HG03095 (cell line): Measurements from ENCODE around the gene CPNE2.
"Not testable (repeated sequence)": the region's sequence is repeated elsewhere in the genome, so short reads cannot be mapped to it uniquely, and the experiment has no call there.

ENCODE experiments used
- ATAC-seq: cut with Tn5 transposase; IDR thresholded peaks from one replicate; pipeline ENCODE4 v1.9.1; 2021; ENCODE audit warnings: moderate library complexity; ENCODE audit not compliant: unreplicated experiment

Gene CPNE2

DNA sequence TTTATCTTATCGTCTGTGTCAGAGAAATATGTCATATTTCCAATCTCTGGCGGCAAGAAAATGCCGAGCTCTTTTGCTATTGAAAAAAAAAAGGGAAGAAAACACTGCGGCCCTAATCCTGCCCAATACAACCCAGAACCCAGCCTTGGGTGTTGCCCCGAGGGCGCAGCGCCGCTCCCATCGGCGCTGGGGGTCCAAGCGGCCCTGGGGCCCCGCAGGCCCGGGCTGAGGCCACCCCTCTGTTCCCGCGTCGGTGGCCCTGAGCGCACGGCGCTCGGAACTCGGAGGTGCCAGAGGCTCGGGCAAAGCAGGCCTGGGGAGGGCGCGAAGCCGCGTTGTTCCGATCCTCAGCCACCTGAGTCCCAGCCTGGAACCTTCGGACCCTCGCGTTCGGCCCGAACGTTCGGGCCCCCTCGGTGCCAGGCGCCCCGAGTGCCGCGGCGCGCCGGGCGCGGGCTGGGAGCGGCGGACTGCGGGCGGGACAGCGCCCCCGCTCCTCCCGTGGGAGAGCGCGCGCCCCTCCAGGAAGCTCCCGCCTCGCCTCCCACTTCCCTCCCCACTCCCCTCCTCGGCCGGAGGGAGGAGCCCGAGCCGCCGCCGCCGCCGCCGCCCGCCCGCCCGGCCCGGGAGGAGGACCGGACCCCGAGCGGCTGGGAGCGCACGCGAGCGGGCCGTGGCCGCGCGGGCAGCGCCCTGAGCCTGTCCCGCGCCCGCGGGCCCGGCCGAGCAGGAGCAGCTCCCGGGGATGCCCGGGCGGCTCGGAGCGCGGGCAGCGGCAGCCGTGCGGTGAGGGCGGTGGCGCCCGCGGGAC is at the start of gene CPNE2:
TSS of gene CPNE2 (plus strand) at position 609 of the 811 bp plus-strand sequence. CDS start 18,160 bp downstream, outside the sequence.
- ATAC-seq = no peak

DNA sequence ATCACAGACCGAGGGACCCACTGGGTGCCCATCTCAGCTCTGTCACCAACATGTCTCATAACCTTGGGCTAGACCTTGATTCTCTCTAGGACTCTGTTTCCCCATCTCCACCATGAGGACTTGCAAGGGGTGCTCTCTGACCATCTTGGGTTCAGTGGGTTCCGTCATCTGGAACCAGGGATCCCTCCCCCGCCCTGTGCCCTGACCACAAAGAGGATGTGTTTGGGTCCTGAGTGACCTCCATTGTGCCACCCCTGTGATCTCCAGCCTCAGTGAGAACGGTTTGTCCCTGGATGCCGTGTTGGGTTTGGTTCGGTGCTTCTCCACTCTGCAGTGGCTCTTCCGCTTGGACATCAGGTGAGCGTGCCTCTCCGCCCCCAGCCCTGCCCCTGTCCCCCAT is 49.1 kb upstream of the CPNE2 start:
- no peak for ATAC-seq

DNA sequence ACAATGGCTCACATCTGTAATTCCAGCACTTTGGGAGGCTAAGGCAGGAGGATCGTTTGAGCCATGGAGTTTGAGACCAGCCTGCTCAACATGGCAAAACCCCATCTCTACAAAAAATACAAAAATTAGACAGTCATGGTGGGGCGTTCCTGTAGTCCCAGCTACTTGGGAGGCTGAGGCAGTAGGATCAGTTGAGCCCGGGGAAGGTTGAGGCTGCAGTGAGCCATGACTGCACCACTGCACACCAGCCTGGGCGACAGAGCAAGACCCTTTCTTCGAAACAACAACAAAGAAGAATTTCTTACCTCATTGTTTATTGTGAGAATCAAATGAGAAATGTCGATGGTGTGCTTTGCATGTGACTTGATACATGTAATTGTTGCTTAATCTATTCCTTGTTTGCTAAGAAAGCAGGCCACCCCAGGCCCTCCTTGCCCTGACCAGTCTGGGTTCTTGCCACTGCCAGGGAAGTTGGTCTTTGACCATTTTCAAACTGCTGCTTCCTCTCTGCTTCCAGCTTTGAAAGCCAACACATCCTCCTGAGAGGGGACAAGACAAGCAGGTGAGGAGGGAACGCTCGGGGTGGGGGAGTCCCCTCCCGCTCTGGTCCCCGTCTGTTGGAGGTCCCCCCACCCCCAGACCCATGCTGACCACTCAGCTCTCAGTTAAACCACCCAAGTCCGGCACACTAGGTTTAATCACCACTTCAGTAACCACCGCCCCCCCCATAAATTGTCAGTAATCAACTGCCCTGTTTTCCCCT is 47.3 kb upstream of the CPNE2 start:
- no peak for ATAC-seq

DNA sequence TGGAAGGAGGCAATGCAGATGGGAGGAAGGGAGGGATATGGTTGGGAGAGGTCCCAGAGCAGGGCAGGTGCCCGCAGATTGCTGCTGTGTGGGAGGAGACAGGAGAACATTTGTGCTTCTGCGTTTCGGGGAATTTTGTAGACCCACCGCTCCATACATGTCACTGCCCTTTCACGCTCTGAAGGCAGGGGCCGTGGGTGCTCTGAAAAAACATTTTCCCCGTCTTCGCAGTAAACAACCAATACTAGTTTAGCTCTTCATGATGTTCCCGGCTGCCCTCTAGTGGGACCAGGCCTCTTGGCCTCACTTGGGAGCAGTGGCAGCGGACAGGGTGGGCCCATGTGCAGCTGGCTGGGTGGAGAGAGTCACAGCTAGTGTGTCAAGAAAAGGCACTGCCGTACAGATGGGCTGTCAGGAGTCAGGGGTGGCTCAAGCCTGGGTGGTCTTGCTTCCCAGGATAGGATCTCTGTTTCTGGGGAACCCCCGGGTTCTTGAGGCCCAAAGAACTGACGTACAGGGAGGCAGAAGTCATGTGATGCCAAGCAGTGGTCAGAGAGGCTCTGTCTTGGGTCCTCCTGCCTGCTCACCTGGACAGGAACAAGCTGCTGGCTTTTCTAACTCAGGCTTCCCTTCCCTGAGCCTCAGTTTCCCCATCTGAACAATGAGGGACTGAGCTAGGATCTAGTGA is 46.5 kb upstream of the CPNE2 start:
- ATAC-seq = no peak

DNA sequence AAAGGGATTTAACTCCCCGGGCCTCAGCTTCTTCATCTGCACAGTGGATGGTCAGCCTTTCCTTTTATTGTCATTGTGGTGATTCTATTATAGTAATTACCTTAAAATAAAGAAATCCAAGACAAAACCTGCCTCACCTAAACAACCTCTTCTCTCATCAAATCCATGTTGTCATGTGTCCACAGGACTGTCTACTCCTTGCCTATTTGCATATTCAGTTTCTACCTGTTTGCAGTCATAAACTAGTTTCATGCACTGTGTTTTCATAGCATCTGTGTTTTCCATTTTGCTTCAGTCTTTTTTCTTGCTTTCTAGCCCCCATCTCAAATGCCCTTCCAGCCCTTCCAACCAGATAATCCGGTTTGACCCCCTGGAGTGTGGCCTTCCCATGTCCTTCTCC is 44.3 kb upstream of the CPNE2 start:
- ATAC-seq = no peak

DNA sequence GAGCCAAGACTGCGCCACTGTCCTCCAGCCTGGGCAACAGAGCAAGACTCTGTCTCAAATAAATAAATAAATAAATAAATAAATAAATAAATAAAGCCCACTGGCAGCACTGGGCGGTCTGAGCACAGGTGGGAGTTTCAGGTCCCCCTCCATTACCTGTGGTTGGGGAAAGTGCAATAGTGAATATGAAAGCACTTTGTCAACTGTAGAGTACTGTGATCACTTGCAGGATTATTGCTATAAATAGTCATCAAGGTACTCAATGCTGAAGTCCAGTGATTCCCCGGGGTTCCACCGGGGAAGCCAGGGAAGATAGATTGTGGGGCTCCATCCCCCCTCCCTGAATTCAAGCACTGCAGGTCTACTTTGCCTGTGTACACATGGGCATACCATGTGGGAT is 42.7 kb upstream of the CPNE2 start:
- ATAC-seq = peak; percentile 57

DNA sequence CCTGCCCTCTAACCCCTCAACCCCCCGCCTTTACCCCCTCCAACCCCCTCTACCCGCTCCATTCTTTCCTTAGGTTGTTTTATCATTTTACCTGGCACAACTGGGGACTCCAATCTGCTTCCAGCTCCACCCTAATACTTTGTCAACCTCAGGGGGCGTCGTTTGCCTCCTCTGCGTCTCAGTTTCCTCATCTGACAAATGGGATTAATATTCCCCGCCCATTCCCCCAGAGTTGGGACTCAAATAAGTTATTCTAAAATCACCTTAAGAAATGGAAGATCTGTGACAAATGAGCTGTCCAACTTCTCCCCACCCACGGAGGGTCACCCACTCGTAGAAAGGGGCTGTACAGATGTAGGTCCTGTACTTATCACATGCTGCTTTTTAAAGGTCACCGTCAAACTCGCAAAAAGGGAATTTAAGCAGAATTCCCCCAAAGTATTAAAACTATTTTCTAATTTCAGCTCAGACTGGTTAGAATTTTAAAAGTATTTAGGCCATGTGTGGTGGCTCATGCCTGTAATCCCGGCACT is 40.6 kb upstream of the CPNE2 start:
- ATAC-seq = no peak

DNA sequence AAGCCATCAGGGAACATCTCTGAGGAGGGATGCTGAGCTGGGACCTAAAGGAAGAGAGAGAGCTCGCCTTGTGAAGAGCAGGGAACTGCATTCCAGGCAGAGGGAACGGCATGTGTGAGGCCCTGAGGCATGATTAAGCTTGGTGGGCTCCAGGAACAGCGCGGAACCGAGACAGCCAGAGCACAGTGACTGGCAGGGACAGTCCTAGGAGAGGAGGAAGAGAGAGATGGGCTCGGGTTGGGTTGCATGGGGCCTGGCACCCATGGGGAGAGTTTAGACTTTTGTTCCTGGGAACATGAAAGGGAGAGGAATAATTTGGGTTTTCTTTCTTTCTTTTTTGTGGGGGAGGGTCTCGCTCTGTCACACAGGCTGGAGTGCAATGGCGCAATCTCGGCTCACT is 39.2 kb upstream of the CPNE2 start:
- no peak for ATAC-seq

DNA sequence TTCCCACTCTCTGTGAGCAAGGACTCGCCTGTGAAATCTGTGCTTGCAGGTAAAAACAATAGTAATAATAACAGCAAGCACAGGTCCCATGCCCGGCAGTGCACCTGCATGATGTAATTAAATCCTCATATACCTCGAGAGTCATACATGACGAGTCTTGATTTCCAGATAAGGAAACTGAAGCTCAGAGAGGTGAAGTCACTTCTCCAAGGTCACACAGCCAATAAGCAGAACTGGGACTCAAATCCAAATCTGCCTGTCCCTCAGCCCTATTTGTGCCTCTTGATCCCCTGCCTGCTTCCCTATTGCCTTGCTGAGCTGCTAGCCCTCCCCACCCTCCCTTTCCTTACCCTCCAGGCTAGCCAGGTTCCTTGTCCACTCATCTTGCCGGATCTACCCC is 38.0 kb upstream of the CPNE2 start:
- no peak for ATAC-seq

DNA sequence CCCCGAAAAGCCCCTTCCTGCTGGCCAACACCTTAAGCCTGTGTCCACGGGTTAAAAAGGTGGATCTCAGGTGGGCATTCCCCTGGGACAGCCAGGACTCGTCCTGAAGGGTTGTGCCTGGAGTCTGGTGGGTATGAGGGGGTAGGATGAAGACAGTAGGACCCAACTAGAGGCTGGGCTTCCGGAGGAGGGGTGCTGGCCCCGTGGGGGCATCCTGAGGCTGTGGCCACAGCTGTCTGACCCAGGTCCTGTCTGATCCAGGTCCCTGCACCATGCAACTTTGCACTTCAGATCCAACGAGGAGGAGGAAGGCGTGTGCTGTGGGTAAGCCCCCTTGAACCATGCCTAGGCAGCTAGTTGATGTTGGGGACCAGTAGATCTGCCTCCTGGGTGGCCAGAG is 37.6 kb upstream of the CPNE2 start:
- ATAC-seq = no peak

DNA sequence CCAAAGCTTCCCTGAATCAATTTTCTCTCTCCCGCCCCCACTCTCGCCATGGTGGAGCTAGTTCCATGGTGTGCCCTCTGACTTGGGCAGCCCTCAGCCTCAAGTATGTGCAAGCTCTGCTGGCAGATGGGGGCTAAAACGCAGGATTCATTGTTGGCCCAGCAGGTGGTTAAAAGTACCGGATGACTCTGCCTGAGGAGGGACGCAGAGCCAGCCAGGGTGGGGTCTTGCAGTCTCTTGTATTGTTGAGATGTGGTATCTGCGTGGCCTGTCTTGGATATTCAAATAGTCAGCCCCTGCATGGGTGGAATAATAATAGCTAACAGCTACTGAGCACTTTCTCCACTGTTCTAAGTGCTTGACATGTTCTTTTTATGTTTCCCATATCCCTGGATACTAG is 36.7 kb upstream of the CPNE2 start:
- no peak for ATAC-seq

DNA sequence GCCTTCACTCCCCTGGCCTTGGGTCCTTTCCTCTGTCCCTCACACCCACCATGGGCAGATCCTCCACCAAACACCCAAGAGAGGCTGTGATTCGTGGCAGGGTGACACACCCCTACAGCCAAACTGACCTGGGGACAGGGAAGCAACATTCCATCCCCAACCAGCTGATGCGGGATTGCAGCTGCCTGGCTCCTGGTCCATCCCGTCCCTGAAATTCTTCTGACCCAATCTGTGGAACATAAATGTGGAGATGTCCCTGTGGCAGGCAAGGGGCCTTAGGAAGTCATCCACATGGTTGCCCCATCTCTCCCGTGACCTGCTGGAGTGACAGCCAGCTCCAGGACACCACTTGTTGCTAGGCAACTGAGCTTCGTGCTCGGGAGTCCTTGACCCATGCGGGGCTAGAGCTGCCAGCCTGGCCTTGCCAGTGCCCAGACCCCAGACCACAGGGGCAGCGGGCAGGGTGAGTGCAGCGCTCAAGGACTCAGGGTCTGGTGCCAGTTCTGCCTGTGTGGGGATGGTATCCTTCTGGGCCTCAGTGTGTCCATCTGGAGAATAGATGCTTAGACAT is 34.0 kb upstream of the CPNE2 start:
- ATAC-seq = no peak

DNA sequence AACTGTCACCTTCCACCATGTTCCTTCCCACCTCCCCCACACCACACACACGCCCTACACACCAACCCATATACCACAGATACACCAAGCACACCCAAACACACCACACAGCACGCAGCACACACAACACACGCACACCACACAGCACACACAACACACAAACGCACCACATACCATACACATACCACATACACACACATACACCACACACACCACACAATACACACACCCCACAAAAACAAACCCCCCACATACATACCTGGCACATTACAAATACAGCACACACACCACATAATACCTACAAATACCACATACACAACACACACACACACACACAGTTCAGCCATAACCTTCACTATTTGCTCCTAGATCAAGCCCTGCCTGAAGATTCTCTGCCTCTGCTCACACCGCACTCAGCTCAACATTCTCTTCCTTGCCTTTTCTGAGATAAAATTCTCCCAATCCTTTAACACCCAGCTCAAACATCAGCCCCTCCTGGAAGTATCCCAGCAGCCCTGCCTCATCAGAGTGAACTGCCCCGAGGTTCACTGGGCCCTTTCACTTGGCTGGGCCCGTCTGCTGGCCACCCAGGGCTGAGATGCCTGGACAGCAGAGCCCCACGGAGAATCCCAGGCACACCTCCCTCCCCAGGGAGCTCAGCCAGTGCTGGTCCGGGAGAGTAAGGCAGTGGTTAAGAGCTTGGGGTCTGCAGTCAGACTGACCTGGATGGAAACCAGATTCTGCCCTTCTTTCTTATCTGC is 31.9 kb upstream of the CPNE2 start:
- no peak for ATAC-seq

DNA sequence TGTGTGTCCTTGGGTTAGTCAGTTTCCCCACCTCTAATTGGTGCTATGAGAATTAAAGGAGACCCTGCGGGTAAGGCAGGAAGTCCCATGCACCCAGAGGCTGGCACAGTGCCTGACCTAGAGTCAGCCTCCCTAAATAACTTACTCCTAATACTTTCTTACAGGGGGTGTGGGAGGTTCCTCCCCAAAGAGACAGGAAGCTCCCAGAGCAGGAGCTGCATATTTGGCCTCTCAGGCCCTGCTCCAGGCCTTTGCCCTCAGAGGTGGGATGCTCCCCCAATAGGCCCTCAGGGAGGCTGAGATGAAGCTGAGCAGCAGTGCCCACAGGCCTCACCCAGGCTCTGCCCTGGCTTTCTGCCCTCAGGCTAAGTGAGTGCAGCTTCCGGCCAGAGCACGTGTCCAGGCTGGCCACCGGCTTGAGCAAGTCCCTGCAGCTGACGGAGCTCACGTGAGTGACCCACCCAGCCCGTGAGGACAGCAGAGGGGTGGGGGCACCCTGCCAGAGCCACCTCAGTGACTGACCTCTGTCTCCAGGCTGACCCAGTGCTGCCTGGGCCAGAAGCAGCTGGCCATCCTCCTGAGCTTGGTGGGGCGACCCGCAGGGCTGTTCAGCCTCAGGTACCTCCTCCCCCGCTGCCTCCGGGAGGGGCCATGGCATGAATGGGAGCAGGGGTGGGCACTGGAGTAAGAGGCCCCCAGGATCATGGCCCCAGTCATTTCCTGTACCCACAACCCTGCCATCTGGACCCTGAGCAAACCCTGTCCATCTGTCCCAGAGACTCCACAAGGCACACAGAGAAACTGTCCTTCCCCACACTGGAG is 31.1 kb upstream of the CPNE2 start:
- ATAC-seq = no peak

DNA sequence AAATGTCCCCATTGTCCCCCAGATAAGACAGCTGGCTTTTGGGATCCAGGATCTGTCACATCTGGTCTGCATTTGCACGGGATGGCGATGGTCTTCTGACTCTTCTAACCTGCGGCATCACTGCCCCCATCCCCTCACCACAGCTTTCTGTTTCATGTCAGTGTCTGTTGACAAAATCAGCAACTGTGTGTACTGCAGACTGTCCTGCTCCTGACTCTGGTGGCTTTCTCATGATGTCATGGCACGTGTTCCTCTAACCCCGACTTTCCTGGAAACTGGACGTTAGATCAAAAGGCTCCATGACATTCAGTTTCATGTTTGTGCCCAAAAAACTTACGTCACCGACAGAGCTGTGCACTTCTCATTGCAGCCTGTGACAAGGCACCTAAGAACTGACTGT is 30.1 kb upstream of the CPNE2 start:
- no peak for ATAC-seq

DNA sequence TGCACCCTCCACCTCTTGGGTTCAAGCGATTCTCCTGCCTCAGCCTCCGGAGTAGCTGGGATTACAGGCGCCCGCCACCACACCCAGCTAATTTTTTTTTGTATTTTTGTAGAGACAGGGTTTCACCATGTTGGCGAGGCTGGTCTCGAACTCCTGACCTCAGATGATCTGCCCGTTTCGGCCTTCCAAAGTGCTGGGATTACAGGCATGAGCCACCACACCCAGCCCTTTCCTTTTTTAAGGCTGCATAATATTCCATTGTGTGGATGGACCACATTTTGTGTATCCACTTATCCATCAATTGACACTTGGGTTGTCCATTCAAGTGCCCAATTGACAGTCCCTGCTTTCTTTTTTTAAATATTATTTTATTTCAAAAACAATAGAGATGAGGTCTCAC is 29.2 kb upstream of the CPNE2 start:
- ATAC-seq = not testable (repeated sequence)

DNA sequence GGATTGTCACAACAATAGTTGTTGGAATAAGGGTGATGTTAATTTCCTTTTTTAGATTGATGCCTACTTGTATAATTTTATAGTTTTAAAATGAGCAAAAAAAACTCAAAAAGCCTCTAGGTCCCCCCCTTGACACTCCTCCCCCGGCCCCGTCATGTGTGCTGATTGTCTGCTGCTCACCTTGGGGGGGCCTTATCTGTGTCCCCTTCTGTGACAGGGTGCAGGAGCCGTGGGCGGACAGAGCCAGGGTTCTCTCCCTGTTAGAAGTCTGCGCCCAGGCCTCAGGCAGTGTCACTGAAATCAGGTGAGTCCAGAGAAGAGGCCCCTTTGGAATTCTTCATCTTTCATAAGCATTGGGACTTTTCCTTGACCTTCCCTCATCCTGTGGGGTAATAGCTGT is 27.4 kb upstream of the CPNE2 start:
- ATAC-seq = no peak

DNA sequence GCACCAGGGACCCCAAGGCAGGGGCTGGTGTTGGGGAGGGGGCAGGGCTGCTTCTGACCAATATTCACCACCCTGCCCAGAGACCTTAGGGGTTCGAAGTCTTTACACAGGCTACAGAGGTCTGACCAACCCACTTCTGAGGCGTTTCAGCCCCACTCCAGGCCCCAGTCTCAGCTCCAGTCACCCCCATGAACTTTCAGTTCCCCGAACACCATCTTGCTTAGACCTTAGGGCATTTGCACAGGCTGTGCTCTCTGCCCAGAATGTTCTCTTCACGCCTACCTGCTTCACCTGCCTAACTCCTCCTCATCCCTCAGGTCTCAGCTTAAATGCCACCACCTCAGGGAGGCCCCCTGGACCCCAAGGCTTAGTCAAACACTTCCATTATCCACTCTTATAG is 25.8 kb upstream of the CPNE2 start:
- ATAC-seq = no peak

DNA sequence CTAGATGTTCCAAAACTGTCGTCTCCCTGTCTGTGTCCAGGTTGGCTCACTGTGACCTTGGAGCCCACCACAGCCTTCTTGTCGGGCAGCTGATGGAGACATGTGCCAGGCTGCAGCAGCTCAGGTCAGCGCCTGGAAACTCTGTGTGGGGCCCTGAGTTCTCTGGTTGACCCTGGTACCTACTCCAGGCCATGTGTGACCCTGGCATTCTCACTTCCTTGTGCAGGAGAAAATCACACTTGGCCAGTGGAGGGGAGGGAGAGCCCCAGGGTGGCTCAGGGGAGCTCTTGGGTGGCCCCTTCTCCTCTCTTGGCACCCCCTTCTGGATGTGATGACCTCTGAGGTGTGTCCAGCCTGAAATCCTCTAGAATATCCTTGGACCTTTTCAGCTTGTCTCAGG is 25.0 kb upstream of the CPNE2 start:
- no peak for ATAC-seq

DNA sequence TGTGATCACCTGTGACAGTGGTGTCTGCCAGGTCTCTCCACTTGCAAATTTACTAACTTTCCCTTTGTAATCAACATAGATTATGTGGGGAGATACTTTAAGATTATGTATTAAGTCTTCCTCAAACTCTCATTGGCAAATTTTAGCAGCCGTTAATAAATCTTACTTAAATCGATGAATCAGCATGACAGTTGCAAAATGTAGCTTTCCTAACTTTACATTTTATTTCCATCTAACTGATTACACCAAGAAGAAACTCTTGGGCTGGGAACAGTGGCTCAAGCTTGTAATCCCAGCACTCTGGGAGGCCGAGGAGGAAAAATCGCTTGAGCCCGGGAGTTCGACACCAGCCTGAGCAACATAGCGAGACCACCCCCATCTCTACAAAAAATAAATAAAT is 23.3 kb upstream of the CPNE2 start:
- ATAC-seq = no peak
